NCI-H748 treated with DMSO at 0.1 percent for 48 hours (cell line): ENCODE measurements around the gene ATP11A.
"Not testable (repeated sequence)": the region's sequence is repeated elsewhere in the genome, so short reads cannot be mapped to it uniquely, and the experiment has no call there.

Source experiments
- DNase-seq: peaks from one replicate; lab custom pipeline; 2025; lab: John Stamatoyannopoulos, UW

The ATP11A gene

DNA sequence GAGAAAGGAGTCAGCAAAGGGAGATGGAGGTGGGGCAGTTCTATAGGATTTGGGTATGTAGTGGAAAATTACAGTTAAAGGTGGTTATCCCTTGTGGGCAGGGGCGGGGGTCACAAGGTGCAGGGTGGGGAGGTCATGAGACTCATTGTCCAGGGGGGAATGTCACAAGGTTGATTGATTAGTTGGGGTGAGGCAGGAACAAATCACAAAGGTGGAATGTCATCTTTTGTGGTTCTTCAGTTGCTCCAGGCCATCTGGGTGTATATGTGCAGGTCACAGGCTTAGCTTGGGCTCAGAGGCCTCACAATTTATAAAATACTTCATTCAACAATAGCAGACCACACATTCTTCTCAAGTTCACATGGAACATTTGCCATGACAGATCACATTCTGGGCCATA lies 109.6 kb downstream of the ATP11A start:
- no peak for DNase-seq

DNA sequence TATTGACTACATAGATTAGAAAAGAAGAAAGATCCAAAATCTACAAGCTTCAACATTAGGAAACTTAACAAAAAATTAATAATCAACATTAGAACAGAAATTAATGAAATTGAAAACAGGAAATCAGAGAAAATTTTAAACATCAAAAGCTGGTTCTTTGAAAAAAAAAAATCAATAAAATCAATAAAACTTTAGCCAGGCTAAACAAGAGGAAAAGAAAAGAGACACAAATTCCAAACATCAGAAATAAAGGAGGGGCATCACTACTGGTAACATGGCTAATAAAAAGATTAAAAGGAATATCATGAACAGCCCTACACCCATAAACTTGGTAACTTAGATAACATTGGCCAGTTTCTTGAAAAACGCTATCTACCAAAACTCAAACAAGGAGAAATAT lies 110.2 kb downstream of the ATP11A start:
- DNase-seq: no peak

DNA sequence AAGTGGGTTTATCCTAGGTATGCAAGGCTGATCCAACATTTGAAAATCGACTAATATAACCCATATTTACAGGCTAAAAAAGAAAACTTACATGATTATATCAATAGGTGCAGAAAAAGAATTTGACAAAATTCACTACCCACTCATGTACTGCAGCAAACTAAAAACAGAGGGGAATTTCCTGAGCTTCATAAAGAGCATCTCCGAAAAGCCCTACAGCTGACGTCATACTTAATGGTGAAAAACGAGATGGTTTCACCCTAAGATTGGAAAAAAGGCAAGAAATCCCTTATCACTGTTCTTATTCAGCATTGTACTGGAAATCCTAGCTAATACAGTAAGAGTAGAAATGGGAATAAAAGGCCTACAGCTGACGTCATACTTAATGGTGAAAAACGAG lies 111.0 kb downstream of the ATP11A start:
- DNase-seq: not testable (repeated sequence)

DNA sequence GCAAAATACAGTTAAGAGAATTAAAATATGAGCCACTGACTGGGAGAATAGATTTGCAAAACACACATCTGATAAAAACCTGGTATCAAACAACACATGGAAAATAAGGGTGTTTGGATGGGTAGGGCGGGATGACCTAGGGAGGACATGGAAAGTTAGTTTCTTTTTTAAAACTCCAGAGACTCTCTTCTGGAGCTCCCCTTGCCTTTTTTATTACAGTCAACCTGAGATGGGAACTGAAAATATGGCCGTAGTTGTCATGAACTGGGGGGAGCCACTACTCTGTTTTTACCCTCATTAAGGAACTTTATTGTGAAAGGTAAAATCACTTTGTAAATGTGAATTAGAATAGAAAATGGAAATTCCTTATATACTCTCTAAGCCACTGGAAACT lies 113.0 kb downstream of the ATP11A start:
- DNase-seq: no peak

DNA sequence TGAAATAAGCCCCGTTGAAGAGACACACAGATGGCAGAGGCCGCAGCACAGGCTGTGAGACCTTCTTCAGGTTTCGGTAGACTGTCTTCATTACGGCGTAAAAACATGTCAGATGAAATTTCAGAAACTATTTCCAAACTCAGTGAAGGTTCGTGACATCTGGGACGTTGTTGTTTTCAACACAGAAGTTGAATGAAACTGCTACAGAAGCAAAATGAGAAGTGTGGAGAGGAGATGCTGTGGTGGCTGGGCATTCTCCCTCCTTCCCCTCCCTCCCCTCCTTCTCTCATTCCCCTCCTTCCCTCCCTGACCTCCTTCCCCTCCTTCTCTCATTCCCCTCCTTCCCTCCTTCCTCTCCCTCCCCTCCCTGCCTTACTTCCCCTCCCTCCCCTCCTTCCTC lies 113.6 kb downstream of the ATP11A start:
- no peak for DNase-seq

DNA sequence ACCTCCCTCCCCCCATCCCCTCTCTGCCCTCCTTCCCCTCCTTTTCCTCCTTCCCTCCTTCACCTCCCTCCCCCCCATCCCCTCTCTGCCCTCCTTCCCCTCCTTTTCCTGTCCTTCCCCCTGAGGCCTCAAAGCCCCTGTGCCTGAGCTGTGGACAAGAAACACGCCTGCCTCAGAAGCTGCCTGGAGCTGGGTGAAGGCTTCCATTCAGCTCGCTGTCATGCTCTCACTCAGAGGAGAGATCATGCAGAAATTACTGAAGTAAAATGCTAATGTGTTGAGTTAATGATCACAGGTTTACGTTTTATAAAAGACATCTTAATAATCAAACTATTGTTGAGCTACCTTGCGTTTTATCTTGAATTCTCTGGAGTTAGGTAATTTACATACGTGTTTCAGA lies 114.5 kb downstream of the ATP11A start:
- DNase-seq: no peak

DNA sequence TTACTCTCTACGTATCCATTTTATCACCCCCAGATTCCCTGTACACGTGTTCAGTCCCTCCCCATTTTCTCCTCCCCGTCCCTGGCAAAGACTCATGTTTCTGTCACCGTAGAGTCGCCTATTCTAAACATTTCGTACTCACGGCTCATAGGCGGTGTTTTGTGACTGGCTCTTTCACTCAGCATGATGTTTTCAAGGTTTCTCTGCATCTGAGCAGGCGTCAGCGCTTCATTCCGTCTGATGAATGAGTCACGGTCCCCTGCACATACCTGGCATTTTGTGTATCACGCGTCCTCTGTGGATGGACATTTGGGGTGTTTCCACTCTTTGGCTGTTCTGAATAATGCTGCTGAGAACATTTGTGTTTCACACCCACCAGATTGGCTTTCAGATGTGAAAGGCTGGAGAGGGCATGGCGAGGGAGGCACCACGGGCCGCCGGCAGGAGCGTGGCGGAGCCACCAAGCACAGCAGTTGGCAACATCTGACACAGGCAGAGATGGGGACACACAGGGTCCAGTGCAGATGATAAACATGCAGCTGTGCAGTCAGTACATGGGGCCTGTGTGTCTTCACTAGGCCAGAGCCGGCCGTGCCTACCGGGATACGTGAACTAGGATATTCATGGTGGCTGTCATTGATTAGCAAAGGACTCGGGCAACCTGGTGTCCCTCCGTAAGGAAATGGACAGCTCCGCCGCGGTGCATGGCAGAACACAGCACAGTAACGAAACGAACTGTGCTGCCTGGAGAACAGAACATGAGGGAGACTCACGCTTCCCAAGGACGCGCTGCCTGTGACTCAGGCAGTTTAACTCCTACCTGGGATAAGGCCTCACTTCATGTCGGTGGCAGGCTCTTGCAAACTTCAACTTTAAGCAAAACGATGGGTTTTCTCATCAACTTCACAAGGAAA lies 117.2 kb downstream of the ATP11A start:
- DNase-seq: no peak

DNA sequence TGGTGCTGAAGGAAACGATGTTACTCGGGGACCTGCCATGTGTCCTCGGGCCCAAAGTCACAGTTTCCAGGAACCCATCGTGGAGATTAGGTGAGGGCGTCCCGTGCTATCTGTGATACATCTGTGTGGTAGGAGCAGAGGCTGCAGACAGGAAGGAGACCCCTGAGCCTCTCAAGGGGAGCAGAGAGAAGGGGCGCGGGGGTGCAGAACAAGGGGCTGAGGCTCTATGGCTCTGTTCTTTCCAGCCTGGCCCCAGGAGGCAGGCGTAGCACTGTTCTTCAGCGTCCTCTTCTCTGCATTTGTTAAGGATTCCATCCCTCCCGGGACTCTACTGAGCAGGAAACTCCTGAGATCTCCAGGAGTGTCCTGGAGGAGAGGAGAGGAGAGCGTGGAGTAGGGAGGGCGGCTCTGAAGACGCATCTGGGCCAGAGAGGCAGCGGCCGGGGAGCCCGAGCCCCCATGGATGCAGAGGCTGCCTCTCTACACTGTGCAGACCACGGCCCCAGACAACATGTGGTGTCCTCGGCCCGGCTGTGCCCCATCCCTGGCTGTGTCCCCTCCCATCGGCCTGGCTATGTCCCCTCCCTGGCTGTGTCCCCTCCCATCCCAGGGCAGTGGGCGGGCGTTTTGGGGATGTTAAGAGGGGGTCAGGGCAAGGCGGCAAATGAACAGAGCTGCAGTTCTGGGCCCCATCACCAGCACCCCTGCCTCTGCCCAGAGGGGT lies 118.0 kb downstream of the ATP11A start:
- no peak for DNase-seq

DNA sequence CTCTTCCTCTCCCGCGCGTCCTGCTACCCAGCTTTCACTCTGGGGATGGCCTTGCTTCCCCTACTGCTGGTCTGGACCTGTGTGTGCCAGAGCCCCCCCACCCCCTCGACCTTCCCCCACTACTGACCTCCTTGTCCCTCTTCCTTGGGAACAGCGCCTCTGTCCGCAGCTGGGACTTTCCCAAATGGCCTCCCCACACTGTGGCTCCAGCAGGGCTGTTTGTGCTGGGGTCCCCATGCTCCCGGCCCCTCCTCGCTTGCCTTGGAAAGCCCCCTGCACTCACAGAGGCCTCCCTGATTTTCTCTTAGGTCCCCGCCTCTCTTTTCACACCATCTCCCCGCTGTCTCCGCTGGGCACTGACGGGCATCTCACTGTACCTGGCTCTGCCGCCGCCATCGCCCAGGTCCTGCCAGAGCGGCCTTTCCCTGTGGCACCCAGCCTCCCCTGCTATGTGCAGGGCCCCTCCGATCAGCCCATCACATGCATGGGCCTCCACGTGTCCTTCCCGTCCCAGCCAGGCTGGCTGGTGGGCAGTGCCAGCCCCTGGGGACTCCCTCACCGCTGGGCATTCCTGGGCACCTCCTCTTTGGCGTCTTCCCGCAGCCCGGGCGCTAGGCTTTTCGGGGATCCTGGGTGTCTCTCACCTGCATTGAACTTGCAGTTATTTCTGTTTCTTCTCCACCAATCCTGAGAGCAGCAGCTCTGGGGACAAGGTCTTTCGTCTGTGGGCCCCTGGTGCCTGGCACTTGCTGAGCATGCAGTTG lies 118.7 kb downstream of the ATP11A start:
- no peak for DNase-seq

DNA sequence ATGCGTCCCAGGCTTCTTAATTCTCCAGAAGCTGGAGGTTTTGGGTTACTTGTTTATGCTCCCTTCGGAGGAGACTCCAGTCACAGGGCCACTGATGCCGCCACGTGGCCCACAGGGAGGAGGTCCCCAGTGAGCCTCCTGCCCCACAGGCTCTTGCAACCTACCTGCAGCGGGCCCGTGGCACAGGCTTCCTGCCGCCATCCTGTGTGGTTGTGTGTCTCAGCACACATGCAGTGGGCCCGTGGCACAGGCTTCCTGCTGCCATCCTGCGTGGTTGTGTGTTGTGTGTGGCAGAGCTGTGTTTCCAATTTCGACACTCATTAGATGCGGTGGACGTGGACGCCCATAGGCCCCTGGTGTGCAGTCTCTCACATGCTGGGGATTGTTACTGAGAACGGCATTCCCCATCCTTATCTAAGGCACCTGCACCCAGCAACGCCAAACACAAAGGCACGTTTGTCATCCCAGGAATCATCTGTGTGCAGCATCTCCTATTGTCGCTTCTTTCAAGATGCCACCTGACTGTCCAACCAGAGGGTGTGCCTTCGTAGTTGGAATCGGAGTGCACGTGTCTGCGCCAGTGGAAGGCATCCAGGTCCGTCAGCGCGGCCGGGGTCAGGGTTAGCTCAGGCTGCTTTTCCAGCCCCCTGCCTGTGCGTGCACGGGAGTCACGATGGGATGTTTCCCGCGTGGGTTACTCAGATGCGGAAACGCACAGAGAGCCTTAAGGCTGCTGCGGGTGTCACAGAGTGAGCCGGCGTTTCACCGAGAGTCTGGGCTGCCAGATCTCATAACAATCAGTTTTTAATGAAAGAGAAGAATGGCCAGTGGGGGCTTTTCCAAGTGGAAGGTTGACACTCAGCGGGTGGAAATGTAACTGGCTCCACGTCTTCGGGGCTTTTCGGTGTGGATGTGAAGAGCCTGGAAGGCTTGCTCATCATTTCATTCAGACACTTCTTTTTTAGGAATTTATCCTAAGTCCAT lies 119.8 kb downstream of the ATP11A start:
- no peak for DNase-seq

DNA sequence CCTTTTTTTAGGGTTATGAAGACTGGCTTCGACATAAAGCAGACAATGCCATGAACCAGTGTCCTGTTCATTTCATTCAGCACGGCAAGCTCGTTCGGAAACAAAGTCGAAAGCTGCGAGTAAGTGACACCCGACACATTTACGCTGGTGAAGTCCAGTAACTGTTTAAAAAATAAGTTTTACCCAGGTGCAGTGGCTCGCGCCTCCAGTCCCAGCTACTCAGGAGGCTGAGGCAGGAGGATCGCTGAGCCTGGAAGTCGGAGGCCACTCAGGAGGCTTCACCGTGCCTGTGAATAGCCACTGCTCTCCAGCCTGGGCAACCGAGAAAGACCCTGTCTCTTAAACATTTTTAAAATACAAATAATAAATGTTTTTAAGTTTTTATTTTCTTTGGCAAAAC lies 120.8 kb downstream of the ATP11A start:
- no peak for DNase-seq

DNA sequence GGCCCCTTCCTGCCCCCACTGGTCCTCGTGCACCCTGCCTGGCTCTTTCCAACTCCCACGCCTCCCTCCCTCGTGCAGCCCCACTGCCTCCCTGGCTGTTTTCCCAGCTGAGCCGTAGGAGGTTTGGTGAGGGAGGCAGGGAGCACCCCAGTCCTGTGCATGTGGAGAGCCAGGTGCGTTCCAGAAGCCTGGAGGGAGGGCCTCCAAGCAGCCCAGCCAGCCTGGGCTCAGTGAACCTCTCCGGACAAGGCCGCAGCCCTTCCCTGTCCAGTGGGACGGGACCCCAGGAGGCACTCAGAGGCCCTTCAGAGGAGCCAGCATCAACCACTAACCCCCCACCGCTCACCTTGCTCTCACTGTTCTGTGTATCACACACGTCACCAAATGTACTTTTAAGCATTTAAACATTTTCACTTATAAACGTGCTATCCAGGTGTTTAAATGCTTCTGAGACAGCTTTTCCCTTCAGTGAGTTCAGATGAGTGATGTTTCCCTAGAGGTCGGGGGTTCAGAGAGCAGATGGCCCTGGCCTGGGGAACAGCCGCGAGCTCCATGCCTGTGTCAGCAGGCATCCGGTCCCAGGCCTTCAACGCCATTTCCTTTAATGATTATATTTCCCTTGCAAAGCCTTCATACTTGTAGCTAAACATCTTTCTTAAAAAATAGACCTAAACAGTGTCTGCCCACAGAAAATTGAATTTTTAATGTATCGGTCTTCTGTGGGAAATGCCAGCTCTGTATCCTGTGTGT lies 122.6 kb downstream of the ATP11A start:
- no peak for DNase-seq

DNA sequence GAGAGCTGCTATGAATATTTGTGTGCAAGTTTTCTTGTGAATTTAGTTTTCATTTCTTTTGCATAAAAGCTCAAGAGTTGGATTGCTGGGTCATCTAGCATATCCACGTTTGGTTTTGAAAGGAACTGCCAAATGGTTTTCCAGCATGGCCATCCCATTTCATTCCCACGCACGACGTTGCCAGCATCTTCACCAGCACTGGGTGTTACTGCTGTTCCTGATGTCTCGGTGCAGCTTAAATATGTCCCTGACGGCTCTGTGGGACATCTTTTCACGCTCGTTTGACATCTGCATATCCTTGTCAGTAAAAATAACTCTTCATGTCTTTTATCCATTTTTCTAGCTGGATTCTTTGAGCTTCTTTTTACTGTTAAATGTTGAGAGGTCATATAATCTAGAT lies 123.7 kb downstream of the ATP11A start:
- no peak for DNase-seq

DNA sequence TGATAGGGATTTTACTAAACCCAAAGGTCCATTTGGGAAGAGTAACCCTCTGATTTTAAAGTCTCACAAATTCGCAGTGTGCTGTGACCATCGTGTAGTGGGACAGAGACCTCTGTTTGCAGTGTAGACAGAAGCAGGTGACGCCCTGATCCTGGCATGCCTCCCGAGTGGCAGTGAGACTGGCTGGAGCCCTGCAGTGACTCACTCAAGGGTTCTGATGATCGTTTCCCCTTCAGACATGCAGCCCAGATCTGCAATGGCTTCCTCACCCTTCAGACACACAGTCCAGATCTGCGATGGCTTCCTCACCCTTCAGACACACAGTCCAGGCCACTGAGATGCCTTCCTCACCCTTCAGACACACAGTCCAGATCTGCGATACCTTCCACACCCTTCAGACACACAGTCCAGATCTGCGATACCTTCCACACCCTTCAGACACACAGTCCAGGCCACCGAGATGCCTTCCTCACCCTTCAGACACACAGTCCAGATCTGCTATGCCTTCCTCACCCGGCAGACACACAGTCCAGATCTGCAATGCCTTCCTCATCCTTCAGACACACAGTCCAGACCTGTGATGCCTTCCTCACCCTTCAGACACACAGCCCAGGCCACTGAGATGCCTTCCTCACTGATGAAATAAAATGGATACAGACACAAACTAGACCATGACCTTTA lies 125.2 kb downstream of the ATP11A start:
- no peak for DNase-seq

DNA sequence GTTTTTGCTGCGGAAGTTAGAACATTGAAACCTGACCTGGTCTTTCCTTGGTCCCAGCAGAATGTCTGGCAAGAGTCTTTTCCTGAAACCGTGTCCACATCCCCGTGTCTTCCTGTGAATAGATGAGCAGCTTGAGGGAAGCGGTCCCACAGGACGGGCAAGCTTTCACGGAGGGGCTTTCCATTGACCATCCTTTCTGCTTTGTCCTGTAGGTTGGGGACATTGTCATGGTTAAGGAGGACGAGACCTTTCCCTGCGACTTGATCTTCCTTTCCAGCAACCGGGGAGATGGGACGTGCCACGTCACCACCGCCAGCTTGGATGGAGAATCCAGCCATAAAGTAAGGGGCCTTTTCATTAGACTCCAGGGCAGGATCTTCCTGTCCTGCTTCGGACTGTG lies 126.0 kb downstream of the ATP11A start:
- DNase-seq: no peak

DNA sequence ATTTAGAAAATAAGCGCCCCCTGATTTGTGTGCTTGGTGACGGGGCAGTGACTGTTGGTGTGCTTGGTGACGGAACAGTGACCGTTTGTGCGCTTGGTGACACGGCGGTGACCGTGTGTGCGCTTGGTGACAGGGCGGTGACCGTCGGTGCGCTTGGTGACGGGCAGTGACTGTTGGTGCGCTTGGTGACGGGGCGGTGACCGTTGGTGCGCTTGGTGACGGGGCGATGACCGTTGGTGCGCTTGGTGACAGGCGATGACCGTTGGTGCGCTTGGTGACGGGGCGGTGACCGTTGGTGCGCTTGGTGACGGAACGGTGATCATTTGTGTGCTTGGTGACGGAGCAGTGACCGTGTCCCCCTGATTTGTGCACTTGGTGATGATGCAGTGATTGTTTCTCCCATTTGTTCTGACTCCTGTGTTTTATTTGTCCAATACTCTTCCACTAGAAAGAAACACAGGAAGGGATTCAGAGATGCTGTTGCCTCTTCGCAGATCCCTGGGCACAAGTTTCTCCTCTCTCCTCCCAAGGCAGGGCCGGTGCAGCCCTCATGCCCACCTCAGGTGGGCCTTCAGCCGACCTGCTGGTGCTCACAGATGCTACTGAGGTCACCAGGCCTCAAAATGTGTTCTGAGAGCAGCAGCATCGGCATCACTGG lies 128.3 kb downstream of the ATP11A start:
- DNase-seq: no peak

DNA sequence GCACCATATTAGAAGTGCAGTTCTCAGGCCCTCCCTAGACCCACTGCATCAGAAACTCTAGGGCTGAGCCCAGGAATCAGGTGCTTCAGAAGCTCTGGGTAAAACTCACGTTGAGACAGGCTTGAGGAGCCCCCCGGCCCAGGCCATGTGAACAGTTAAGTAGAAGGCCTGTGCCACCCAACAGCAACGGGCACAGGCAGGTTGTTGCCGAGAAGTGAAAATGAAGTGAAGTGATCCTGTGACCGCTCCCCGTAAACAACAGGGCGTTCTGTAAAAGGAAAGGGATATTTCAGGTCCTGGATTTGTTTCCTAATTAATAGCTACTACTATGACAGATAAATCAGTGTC lies 128.8 kb downstream of the ATP11A start:
- DNase-seq: no peak

DNA sequence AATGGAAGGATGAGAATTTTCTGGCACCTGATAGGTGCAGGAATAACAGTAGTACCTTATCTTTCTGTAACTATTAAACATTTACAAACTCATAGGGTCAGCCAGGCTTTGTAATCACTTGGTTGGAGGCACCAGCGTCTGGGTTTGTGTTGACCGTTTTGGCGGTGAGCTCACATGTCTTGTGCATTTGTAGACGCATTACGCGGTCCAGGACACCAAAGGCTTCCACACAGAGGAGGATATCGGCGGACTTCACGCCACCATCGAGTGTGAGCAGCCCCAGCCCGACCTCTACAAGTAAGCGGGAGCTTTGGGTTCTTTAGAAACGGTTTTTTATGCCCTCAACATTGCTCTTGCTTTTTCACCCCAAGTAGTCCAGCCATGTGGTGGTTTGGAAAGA lies 129.3 kb downstream of the ATP11A start:
- no peak for DNase-seq

DNA sequence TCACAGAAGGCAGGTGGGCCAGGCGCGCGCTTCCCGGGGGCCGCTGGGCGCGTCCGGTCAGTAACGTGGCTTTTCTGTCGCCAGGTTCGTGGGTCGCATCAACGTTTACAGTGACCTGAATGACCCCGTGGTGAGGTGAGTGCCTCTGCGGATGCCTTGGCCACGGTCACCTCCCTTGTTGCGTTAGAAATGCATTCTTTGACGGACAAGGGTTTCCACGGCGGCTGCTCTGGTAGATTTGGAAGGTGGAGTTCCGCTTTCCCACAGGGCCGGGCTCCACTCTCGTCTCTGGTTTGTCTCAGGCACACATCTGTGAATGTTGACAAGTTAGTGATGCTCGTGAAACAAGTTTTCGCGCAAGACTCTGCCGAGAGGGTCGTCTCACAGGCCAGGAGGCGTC lies 130.0 kb downstream of the ATP11A start:
- DNase-seq: no peak

DNA sequence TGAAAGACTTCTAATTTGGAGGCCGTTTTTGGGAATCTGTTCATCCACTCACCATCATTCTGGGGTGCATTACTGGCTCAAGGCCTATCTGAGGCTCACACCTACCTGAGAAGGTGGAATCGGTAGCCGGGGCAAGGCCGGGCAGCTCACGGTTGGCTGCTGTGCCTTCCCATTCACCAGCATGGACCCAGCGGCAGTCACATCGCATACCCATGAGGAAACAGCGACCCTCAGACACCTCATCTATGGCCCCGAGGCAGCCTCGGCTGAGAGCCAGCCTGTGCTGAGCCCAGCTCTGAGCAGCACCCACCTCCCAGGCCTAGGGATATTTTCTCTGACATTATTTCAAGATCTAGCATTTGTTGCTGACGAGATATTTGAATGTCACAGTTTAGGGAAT lies 130.5 kb downstream of the ATP11A start:
- no peak for DNase-seq
